OCI-LY7 (cell line): Measurements from ENCODE around the gene CBLL2.

Experiments used
- CTCF ChIP-seq: fragments of 200-600 bp; sonication (generic); conservative IDR thresholded peaks from 2 replicates; pipeline ENCODE4 v1.5.1; 2014; ENCODE audit warnings: mild to moderate bottlenecking, antibody characterized with exemption, low read length, moderate library complexity, mixed read lengths
- EZH2phosphoT487 ChIP-seq: fragments of 200-600 bp; sonication (generic); IDR thresholded peaks from 2 replicates; pipeline ENCODE4 v1.6.1; 2018; ENCODE audit warnings: low read depth, borderline replicate concordance, mild to moderate bottlenecking, mixed run types, antibody characterized with exemption, low read length, moderate library complexity, mixed read lengths

- TF ChIP-seq EZH2phosphoT487: no peak
- no peak for TF ChIP-seq CTCF
These were observed 24.3 kb upstream of the CBLL2 start for GRCh38 chrX:22248401-22248800.
